GM12873 (cell line): ENCODE data around the gene DEPDC1B.

Experiments
- TF ChIP-seq, protein P1 (sequence below): IDR thresholded peaks from 2 replicates; pipeline ENCODE4 v1.5.1; 2012; ENCODE audit warnings: low read depth, mild to moderate bottlenecking, moderate library complexity, low read length, control low read depth; ENCODE audit not compliant: insufficient read depth; ENCODE audit errors: missing control alignments

The DEPDC1B gene

GRCh38 chr5:60686157-60686556 lies 13.8 kb downstream of the DEPDC1B start:
- TF ChIP-seq, protein P1, sequence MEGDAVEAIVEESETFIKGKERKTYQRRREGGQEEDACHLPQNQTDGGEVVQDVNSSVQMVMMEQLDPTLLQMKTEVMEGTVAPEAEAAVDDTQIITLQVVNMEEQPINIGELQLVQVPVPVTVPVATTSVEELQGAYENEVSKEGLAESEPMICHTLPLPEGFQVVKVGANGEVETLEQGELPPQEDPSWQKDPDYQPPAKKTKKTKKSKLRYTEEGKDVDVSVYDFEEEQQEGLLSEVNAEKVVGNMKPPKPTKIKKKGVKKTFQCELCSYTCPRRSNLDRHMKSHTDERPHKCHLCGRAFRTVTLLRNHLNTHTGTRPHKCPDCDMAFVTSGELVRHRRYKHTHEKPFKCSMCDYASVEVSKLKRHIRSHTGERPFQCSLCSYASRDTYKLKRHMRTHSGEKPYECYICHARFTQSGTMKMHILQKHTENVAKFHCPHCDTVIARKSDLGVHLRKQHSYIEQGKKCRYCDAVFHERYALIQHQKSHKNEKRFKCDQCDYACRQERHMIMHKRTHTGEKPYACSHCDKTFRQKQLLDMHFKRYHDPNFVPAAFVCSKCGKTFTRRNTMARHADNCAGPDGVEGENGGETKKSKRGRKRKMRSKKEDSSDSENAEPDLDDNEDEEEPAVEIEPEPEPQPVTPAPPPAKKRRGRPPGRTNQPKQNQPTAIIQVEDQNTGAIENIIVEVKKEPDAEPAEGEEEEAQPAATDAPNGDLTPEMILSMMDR = no peak

GRCh38 chr5:60685700-60686099 lies 14.3 kb downstream of the DEPDC1B start:
- TF ChIP-seq, protein P1 = no peak

- TF ChIP-seq, protein P1 = no peak
These were observed 14.9 kb downstream of the DEPDC1B start for GRCh38 chr5:60685028-60685427.

DNA sequence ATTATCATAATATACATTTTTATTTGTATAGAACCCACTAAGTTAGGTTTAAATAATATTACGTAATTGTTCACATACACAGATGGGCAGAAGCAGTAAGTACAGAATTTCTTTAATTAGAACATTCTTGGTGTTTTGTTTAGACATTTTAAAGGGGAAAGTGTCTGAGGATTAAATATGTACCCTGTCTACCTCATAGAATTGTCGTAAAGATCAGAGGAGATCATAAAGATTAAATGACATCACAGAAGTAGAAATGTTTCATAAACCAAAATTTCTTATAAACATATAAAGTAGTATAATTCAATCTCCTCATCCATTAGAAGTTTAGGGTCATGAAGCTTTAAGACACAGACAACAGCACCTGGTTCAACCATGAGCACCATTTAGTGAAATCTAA lies 20.1 kb downstream of the DEPDC1B start:
- TF ChIP-seq, protein P1 = no peak

DNA sequence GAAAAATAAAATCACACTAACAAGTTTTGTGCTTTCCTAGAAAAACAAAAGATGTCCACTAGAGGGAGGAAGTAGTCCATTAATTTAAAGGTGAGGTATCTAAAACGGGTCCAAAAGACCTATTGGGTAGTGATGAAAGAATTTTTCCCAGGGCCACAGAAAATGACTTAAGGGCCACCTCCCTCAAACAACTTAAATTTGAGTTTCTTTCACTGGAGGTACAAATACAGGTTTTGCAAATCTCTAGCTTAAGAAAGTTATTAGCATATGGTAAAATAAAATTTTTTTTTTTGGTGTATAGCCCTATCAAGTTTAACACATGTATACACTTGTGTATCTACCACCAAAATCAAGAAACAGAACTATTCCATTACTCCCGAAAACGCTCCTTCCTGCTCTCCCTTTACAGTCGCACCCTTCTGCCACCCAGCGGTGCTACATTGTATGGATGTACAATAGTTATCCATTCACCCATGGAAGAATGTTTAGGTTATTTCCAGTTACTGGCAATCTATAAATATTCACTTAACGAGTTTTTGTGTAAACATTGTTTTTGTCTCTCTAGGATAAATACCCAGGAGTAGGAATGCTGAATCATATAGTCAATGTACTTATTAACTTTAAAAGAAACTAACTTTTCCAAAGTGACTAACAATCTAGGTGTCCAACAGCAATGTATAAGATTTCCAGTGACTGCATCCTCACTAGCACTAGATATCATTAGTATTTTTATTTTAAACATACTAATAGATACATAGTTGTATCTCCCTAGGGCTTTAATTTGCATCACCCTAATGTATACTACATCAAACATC lies 21.9 kb downstream of the DEPDC1B start:
- TF ChIP-seq, protein P1 = peak; percentile 52

DNA sequence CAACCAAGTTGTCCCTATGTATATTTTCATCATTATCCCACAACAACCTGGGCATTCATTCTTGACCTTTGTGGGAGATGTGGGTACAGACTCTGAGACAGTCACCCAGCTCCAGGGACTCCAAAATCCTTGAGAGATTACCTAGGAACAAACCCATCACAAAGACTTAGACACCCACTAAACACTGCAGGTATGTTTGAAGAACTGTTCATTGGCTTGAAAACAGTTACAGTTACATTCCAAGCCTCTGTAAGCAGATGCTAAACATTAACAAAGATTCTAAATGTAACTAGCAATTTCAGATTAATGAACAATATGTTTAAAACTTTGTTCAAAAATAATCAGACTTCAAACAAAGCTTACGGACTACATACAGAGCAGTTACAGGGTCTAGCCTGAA lies 24.7 kb downstream of the DEPDC1B start:
- TF ChIP-seq, protein P1 = no peak

DNA sequence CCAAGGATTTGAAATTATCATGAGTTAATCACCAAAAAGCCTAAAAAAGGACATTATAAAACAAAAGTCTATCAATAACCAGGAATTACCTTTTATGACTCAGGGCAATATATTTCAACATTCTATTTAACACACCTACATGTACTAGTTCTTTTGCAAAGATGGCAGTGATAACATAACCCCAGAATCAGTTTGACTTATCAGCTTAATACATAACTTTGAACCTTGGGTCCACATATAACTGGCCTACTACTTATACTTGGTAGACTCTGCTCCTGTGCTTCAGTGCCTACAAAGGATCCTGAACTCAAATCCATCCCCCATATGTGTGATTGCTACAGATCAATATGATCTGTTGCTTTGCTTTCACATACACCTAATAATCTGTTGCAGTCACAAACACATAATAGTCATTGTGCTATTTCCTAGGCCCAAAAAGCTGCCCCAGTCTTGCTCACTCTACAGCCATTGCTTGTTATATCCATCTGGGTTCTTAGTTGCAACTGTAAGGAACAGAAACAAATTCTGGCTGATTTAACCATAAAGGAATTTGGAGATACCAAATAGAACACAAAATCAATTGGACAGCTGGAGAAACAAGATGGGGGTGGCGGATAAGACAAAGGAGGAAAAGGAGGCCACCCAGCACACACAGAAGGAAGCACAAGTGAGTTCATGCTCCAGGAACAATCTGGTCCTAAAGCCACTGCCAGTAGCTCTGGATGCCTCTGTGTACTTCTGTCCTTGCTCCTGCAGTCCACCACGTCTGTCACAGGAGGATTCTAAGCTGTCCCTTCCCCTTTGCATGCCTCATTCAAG lies 25.5 kb downstream of the DEPDC1B start:
- TF ChIP-seq, protein P1 = no peak
